Embryonic facial prominence (tissue), 1 donor: Measurements from ENCODE around the gene NME4.
"Not testable (repeated sequence)": the region's sequence is repeated elsewhere in the genome, so short reads cannot be mapped to it uniquely, and the experiment has no call there.

Experiments
- DNase-seq: peaks from one replicate; pipeline ENCODE4 v3.0.0-alpha.2; 2016; ENCODE audit errors: extremely low spot score

The NME4 gene

GRCh38 chr16:397135-397661 is at the start of gene NME4:
NME4 (plus strand) TSS chr16:397199; CDS start chr16:397223, 24 bp downstream.
- no peak for DNase-seq

- no peak for DNase-seq
Observed at GRCh38 chr16:347203-347602, 49.8 kb upstream of the NME4 start.

- DNase-seq = not testable (repeated sequence)
Observed at GRCh38 chr16:348495-348894, 48.5 kb upstream of the NME4 start.

GRCh38 chr16:349211-349610 is 47.8 kb upstream of the NME4 start:
- no peak for DNase-seq

GRCh38 chr16:350203-350602 is 46.8 kb upstream of the NME4 start:
- no peak for DNase-seq

GRCh38 chr16:351804-352520 is 45.0 kb upstream of the NME4 start:
- no peak for DNase-seq

- DNase-seq = peak; percentile 85
Observed at GRCh38 chr16:352547-353403, 44.2 kb upstream of the NME4 start, which contains the start of gene AXIN1. AXIN1 (minus strand) TSS chr16:352723; CDS start chr16:347025, 5,698 bp downstream.

- DNase-seq = no peak
Observed at GRCh38 chr16:353404-354290, 43.4 kb upstream of the NME4 start.

GRCh38 chr16:354291-354881 is 42.6 kb upstream of the NME4 start:
- no peak for DNase-seq

GRCh38 chr16:354971-355461 is 42.0 kb upstream of the NME4 start:
- no peak for DNase-seq

GRCh38 chr16:356741-357140 is 40.3 kb upstream of the NME4 start:
- no peak for DNase-seq

GRCh38 chr16:359067-359763 is 37.8 kb upstream of the NME4 start:
- no peak for DNase-seq

- DNase-seq = no peak
Observed at GRCh38 chr16:359871-360697, 36.9 kb upstream of the NME4 start.

GRCh38 chr16:360698-361336 is 36.2 kb upstream of the NME4 start:
- no peak for DNase-seq

GRCh38 chr16:361341-361871 is 35.6 kb upstream of the NME4 start:
- peak; percentile 0 for DNase-seq

- DNase-seq = no peak
Observed at GRCh38 chr16:361872-362701, 34.9 kb upstream of the NME4 start.

GRCh38 chr16:362702-362999 is 34.3 kb upstream of the NME4 start:
- DNase-seq = not testable (repeated sequence)
